Measurements from ENCODE around the gene SLC26A2. TPM values are rescaled to one million over a fixed set of nuclear protein-coding genes. Genes with fewer than 3 reads are reported as not detected.
"Not testable (repeated sequence)": the region's sequence is repeated elsewhere in the genome, so short reads cannot be mapped to it uniquely, and the experiment has no call there.

Gene SLC26A2
- total RNA-seq, 2 donors from 2014 or later: 940 to 1,067 TPM

- intact Hi-C loops (cut with DNase I, micrococcal nuclease): no loop called here
- no peak for ATAC-seq
- DNase-seq: no peak
These were observed 25.1 kb upstream of the SLC26A2 start for GRCh38 chr5:149935431-149935901.

- DNase-seq (no peak), ATAC-seq (no peak)
- intact Hi-C loops (cut with DNase I, micrococcal nuclease): no loop called here
These were observed 24.4 kb upstream of the SLC26A2 start for GRCh38 chr5:149936044-149936699.

- ATAC-seq: peak; percentile 4
- DNase-seq: no peak
- intact Hi-C loops (cut with DNase I, micrococcal nuclease): no loop called here
These were observed 23.9 kb upstream of the SLC26A2 start for GRCh38 chr5:149936700-149937091.

GRCh38 chr5:149937610-149938009, 22.9 kb upstream of the SLC26A2 start:
- DNase-seq: no peak
- intact Hi-C loops (cut with DNase I, micrococcal nuclease): no loop called here
- peak; percentile 79 for ATAC-seq

- ATAC-seq (peak; percentile 49), DNase-seq (peak; percentile 80 to 83)
- intact Hi-C loops (cut with DNase I, micrococcal nuclease): no loop called here
These were observed 22.3 kb upstream of the SLC26A2 start for GRCh38 chr5:149938279-149938678.

GRCh38 chr5:149938791-149939358, 21.7 kb upstream of the SLC26A2 start:
- ATAC-seq: peak; percentile 17
- intact Hi-C loops (cut with DNase I, micrococcal nuclease): no loop called here
- DNase-seq: no peak

- DNase-seq: no peak
- ATAC-seq: peak; percentile 65
- intact Hi-C loops (cut with DNase I, micrococcal nuclease): no loop called here
These were observed 21.0 kb upstream of the SLC26A2 start for GRCh38 chr5:149939546-149939945.

GRCh38 chr5:149940077-149940574, 20.4 kb upstream of the SLC26A2 start:
- DNase-seq: no peak
- ATAC-seq: no peak
- intact Hi-C loops (cut with DNase I, micrococcal nuclease): no loop called here

- DNase-seq (no peak), ATAC-seq (no peak)
- intact Hi-C loops (cut with DNase I, micrococcal nuclease): no loop called here
These were observed 19.5 kb upstream of the SLC26A2 start for GRCh38 chr5:149940941-149941644.

- no peak for ATAC-seq
- DNase-seq: no peak
- intact Hi-C loops (cut with DNase I, micrococcal nuclease): no loop called here
These were observed 18.8 kb upstream of the SLC26A2 start for GRCh38 chr5:149941795-149942194.

GRCh38 chr5:149942199-149942598, 18.4 kb upstream of the SLC26A2 start:
- intact Hi-C loops (cut with DNase I, micrococcal nuclease): no loop called here
- no peak for ATAC-seq
- DNase-seq: no peak

- intact Hi-C loops (cut with DNase I, micrococcal nuclease); ATAC-seq: not testable (repeated sequence)
- DNase-seq: peak in 1 of 2 donors; percentile 60
These were observed 17.8 kb upstream of the SLC26A2 start for GRCh38 chr5:149942741-149943169.

- intact Hi-C loops (cut with DNase I, micrococcal nuclease); DNase-seq; ATAC-seq: not testable (repeated sequence)
These were observed 17.2 kb upstream of the SLC26A2 start for GRCh38 chr5:149943177-149943949.

- intact Hi-C loops (cut with DNase I, micrococcal nuclease): no loop called here
- DNase-seq (no peak), ATAC-seq (no peak)
These were observed 15.9 kb upstream of the SLC26A2 start, which contains the start of gene PDE6A for GRCh38 chr5:149944666-149945065. Gene PDE6A, minus strand, starts transcription at chr5:149944793. Its CDS starts 120 bp downstream, at chr5:149944673.

GRCh38 chr5:149946118-149946517, 14.4 kb upstream of the SLC26A2 start:
- DNase-seq (peak; percentile 66 to 88), ATAC-seq (peak; percentile 92)
- intact Hi-C loops (cut with DNase I, micrococcal nuclease): no loop called here

GRCh38 chr5:149948993-149949392, 11.6 kb upstream of the SLC26A2 start:
- intact Hi-C loops (cut with DNase I, micrococcal nuclease): no loop called here
- no peak for DNase-seq
- no peak for ATAC-seq

GRCh38 chr5:149951138-149951749, 9.3 kb upstream of the SLC26A2 start:
- ATAC-seq: peak; percentile 77
- no peak for DNase-seq
- intact Hi-C loops (cut with DNase I, micrococcal nuclease): no loop called here

- DNase-seq (no peak), ATAC-seq (no peak)
- intact Hi-C loops (cut with DNase I, micrococcal nuclease): no loop called here
These were observed 7.0 kb upstream of the SLC26A2 start for GRCh38 chr5:149953436-149954121.

All from left colon (tissue), 2 donors.